Right forelimb (tissue), 1 donor: ENCODE data around the gene CYB561A3.

Source experiments
- DNase-seq: peaks from one replicate; pipeline ENCODE4 v3.0.0-alpha.2; 2018

The CYB561A3 gene

GRCh38 chr11:61343792-61344745 is 17.6 kb downstream of the CYB561A3 start:
- no peak for DNase-seq

DNA sequence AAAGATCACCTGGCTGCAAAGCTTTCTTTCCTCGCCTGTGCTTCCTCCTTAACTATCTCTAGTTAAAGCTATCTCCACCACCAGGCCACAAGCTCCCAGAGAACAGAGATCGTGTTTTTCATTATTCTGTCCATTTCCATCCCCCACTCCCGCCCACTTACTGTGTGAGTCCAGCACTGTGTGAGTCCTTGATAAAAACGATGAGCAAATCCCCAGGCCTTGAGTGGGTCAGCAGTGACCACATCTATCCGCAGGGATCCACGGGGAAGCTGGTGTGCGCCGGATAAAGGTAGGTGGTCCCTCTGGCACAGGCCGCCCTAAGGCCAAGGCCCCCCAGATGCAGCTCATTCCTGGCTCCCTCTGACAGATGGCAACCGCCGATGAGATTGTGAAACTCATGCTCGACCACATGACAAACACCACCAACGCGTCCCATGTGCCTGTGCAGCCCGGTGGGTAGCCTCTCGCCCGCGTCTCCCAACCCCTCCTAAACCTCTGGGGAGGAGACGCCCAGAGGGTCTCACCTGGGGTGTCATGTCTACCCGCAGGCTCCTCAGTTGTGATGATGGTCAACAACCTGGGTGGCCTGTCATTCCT is 19.4 kb downstream of the CYB561A3 start:
- DNase-seq: no peak

- DNase-seq: no peak
Observed at GRCh38 chr11:61341706-61342105, 20.0 kb downstream of the CYB561A3 start.

DNA sequence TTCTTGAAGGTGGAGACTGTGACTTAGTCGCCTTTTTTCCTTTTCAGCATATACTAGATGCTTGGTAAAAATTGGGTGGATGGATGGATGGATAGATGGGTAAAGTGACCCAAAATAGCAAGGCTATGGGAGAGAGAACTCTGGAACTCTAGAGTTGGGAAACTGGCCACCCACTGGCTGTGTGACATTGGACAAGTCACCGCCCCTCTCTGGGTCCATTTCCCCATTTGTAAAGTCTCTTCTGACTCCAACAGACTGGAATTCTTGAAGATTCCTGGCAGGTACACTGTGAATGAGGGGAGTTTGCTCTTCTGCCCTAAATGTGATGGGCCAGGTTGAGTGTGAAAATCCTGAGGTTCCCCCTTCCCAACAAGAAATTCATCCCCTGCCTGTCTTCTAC is 20.7 kb downstream of the CYB561A3 start:
- DNase-seq: no peak

DNA sequence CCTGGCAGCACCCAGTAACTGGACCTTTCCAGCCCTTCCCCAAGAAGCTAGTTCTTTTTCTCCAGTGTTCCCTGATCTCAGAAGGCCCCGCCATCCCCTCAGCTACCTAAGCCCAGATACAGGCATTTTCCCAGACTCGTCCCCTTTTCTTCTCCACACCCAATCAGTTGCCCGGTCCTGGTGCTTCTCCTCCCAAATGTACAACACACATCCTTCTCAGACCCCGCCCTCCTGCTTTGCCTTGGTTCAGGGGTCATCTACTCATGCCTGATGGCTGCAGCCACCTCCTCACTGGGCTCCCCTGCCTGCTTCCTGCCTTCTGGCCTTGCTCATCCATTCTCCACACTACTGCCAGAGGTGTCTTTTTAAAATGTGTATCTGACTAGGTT is 22.2 kb downstream of the CYB561A3 start:
- no peak for DNase-seq

DNA sequence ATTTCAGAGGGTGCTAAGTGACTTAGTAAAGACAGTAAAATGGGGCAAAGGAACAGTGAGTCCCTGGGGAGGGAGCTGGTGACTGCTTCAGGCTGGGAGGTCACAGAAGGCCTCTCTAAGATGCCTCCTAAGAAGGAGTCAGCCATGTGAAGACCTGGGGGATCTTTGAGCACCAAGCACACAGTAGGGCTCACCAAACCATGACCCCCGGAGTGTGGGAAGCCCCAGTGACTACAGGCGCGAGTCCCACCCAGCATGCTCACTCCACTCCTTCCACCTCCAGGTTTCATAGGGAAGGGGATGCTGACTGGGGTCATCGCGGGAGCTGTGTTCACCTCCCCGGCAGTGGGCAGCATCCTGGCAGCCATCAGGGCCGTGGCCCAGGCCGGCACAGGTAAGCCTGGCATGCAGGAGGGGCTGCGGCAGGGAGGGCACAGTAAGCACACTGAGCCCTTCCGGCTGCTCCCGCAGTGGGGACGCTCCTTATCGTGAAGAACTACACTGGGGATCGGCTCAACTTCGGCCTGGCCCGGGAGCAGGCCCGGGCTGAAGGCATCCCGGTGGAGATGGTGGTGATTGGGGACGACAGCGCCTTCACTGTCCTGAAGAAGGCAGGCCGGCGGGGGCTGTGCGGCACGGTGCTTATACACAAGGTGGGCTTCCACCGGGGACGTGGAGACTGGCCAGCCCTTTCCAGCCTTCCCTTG is 22.7 kb downstream of the CYB561A3 start:
- no peak for DNase-seq

DNA sequence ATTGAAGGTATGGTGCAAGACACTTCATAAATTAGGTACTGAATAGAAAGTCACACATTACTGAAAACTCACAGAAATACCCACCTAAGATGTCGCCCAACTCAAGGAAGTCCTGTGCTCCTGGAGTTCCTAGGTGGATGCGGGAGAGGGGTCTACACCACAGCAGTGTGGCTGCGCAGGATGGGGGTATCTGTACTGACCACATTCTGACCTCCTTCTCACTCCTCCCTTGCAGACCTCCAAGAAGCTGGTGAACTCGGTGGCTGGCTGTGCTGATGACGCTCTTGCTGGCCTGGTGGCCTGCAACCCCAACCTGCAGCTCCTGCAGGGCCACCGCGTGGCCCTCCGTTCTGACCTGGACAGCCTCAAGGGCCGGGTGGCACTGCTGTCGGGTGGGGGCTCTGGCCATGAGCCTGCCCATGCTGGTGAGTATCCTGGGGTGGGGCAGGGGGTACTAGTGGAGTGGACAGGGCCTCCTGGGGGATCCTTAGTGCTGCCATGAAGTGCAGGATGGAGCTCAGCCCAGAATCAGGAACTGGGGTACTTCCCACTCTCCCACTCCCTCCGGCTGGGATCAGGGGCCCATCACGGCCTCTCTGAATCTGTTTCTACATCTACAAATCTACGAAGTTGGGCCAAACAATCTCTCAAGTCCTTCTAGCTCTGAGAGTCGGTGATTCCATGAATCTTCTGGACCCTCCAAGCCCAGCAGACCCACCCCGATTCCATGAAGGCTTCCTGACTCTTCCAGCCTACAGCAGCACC is 23.8 kb downstream of the CYB561A3 start:
- no peak for DNase-seq

DNA sequence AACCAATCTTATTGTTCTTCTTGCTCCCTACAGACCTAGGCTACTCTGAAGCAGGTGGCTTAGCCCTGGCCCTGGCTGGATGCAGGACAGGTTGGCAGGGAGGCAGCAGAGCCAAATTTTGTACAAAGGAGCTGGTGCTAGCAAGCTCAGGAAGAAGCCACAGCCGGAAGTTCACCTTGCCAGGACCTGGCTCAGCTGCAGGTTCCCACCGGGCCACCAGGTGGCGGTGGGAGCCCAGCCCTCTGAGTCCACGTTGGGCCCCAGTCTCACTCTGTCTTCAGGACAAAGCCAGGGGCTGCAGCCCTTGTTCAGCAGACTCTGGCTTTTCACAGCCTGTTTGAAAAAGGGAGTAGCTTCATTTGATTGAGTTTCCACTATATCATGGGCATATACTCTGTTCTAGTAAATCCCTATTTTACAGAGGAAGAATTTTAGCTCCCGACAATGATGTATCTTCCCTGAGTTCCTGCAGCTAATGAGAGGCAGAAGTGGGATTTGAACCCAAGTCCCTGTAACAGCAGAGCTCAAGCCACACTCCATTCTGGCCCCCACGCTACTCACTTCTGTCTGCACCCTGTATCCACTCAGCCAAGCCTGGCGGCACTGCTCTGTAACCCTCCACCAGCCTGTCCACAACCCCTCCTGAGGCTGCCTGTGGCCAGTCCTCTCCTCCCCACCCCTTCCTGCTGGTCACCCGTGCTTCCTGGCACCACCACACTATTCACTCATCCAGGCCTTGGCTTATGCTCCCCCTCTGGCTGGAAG is 25.3 kb downstream of the CYB561A3 start:
- DNase-seq: peak; percentile 87

DNA sequence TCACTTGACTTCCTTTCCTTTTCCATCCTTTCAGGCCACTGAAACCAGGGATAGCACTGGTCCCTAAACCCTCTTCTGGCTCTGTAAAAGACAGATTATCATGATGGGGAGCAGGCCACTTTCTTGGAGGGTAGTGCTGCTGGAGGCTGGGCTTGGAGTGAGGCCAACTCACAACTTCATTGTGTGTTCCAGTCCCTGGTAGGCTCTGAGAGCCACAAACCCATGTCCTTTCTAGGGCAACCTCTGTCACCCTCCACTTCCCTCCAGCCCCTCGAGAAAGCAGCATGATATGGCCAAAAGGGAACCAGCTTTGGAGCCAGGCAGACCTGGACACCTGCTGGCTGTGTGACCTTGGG is 26.3 kb downstream of the CYB561A3 start:
- DNase-seq: no peak

DNA sequence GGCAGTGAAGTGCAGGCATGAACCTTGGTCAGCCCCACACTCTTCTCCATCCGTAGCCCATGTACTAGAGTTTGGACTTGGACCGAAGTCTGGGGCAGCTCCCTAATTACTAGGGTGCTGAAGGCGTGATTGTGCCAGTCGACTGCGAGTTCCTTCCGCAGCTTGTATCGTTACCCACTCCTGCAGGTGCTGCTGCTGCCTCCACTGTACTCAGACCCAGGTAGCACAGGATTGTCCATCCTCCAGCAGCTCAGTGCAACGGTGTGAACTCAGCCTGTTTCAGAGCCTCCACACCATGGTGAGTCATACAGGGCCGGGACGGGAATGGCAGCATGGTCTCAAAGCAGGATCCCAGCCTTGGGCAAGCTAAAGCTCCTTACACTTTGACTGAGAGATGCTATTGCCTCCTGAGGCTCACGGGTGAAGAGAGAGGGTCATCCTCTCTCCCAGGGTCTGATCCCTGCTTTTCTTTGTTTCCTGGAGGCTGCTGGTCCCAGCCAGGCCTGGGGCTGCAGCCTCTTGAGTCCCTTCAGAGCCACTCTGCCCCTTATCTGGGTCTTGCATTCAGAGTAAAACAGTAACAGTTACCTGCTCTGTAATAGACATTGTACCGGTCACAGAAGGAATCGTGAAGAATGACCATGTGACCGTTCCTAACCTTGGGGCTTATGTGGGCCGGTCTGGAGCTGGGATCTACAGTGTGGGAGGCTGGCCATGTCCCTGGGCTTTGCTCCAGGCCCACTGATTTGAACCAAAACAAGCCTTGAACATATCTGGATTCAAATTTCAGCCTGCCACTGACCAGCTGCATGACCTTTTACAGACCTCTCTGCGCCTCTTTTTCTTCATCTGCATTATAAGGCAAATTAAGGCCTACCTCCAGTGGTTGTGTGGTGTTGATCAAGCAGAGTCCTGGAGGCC is 27.0 kb downstream of the CYB561A3 start:
- no peak for DNase-seq

GRCh38 chr11:61333550-61334433 is 27.9 kb downstream of the CYB561A3 start:
- DNase-seq: no peak

DNA sequence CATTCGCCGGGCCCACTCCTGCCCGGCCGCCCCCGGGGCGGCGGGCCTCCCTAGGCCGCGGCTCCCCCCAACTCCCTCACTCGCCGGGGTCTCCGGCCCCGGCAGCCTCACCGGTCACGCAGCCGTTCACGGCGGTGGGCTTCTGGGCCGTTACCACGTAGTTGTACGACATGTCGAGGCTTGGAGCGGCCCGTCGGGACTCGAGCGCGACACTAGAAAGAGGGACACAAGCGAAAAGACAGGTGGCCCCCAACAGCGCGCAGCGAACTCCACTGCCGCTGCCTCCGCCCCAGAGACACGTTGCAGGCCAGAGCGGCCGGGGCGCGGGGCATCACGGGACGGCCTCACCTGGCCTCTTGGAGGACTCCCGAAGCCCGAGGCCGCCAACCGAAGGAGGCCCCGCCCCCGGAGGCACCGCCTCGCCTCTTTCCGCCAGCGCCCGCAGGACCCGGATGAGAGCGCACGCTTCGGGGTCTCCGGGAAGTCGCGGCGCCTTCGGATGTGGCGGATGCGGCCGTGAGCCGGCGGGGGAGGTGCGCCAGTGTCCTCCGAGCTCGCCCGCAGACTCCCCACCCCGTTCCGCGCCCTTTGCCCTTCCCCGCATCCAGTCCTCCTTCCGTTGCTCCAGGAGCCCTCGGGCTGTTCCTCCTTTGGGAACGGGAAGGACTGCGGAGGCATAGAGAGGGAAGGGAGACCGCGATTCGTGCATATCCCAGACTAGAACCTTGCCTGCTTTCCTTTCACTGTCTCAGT is 28.7 kb downstream of the CYB561A3 start, which contains the start of the genes DDB1 and TKFC:
Gene DDB1, minus strand, starts transcription at position 309 of the 753 bp plus-strand sequence. Its CDS starts 137 bp downstream, at position 172.
Gene TKFC, plus strand, starts transcription at position 432 of the 753 bp plus-strand sequence. CDS start 1,501 bp downstream, outside the sequence.
- DNase-seq: peak; percentile 97

DNA sequence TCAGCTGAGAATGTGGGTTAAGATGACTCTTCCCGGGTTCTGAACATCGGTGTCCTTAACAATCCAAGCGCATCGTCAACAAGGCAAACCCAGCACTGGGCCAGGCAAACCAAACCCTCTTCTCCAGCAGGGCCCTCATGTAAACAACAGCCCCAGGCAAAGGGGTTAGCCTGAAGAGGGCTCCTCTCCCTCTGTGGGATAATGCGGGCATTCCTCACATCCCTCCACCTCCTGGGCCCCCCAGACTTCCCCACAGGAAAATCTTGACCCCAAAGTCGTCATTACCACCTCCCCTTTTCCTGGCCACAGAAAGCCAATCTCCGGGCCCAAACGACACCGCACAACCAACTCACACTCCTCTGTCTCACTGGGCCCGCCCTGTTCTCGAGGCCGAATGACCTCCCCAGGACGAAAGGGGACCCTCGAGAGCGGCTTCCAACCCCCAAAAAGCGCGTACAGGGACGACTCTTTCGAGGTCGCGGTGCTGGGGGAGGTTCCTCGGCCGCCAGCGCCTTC is 29.3 kb downstream of the CYB561A3 start:
- no peak for DNase-seq

DNA sequence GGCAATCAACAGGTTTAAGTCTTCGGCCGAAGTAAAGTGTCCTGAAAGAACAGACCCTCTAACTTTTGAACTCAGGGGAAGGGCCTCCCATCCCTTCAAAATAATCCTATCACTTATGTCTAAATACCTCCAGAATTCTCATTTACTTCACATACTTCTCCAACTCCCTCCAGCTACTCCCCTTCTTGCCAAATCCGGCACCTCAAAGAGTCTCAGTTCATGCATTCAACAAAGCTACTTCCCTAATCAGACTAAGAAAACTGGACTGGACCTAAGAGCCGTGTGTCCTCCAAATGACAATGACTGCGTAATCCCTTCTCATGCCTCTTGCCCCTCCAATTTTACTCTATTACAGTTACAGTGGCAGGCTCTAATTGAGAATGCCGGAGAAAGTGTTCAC is 30.0 kb downstream of the CYB561A3 start:
- no peak for DNase-seq

- DNase-seq: no peak
Observed at GRCh38 chr11:61329871-61330270, 31.8 kb downstream of the CYB561A3 start.

- no peak for DNase-seq
Observed at GRCh38 chr11:61328351-61328750, 33.3 kb downstream of the CYB561A3 start.

DNA sequence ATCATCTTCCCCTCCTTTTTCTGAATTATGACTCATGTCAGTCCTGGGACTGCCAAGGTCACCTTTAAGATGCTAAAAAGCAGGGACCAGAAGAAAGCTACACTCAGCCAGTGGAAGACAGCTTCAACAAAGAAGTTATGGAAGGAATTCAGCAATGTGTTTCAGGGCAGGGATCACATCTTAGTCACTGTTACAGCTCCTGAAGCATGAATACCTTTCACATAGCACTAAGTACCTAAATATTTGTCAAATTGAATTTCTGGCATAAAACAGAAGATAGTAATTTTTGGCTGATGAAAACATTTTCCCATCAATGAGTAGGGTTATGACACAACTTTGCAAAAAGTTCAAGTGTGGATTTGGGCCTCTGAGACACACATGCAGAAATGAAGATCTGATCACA is 34.0 kb downstream of the CYB561A3 start:
- no peak for DNase-seq

GRCh38 chr11:61325649-61326414 is 35.9 kb downstream of the CYB561A3 start:
- DNase-seq: no peak
